ENCODE measurements around the gene LARGE1. TPM values are rescaled to one million over a fixed set of nuclear protein-coding genes. Genes with fewer than 3 reads are reported as not detected.

Gene LARGE1
- total RNA-seq, 1 donor from 2014 or later: 81.2 TPM

DNA sequence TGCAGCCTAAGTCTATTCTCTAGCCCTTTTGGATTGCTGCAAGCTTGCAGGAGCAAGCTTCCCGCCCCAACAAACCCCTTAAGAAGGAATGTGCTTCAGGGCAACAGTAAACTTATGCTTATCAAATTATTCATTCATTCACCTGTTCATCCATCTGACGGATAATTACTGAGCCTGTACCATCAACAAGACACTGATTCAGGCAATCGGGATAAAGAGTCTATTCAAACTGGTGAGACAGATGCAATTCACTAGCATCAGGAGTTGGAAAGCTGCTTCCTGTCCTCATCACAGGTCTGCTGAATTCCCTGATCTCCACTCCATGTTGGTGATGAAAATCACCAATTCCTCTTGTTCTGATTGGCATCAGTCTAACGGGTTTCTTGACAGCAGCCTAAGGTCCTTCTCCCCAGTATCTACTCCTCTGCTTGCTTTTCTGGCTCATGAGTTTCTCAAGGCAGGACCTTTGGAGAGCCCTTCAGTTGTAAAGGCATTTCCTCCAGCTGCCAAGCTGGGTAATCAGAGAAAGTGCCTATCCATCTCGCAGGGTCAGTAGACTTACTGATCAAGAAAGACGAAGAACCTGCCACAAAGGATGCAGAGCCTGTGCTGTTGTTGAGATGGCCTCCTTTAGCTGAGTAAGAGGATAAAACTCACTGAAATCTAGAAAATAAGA lies 433.1 kb downstream of the LARGE1 start:
- Mint-ChIP-seq H3K9me3 (ENCODE audit: unreplicated experiment) (no peaks in the 10 kb centered on the region), H3K4me3 (ENCODE audit: unreplicated experiment) (no peak overlapping the region), H3K4me1 (ENCODE audit: low read depth, unreplicated experiment) (no peaks in the 10 kb centered on the region), H3K36me3 (ENCODE audit: unreplicated experiment) (peaks cover 9% of the 10 kb centered on the region), H3K27me3 (ENCODE audit: unreplicated experiment) (peaks cover 2% of the 10 kb centered on the region), H3K27ac (ENCODE audit: unreplicated experiment) (no peak overlapping the region)
- DNase-seq: no peak
- TF ChIP-seq, protein P1, sequence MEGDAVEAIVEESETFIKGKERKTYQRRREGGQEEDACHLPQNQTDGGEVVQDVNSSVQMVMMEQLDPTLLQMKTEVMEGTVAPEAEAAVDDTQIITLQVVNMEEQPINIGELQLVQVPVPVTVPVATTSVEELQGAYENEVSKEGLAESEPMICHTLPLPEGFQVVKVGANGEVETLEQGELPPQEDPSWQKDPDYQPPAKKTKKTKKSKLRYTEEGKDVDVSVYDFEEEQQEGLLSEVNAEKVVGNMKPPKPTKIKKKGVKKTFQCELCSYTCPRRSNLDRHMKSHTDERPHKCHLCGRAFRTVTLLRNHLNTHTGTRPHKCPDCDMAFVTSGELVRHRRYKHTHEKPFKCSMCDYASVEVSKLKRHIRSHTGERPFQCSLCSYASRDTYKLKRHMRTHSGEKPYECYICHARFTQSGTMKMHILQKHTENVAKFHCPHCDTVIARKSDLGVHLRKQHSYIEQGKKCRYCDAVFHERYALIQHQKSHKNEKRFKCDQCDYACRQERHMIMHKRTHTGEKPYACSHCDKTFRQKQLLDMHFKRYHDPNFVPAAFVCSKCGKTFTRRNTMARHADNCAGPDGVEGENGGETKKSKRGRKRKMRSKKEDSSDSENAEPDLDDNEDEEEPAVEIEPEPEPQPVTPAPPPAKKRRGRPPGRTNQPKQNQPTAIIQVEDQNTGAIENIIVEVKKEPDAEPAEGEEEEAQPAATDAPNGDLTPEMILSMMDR (IDR thresholded peaks at IDR 0.05; ENCODE audit: partially characterized antibody, unreplicated experiment): no peak

DNA sequence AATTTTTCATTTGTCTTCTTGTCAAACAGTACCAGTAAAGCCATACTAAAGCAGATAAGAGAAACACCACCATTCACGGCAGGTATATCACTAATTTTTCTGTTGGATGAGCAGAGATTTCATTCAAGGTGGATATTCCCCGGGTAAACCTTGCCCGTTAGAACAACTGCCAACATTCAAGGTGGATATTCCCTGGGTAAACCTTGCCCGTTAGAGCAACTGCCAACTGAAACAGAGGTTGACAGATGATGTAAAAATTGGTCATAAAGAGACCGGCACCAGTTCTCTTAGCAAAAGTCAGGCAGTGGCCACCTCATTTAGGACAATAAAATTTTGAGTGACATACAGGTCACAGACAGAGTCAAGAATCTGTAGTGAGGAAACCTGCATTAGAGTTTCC lies 438.7 kb downstream of the LARGE1 start:
- no peak overlapping the region for H3K4me3 Mint-ChIP-seq (ENCODE audit: unreplicated experiment)
- H3K27me3 Mint-ChIP-seq (ENCODE audit: unreplicated experiment): peaks cover 3% of the 10 kb centered on the region
- H3K9me3 Mint-ChIP-seq (ENCODE audit: unreplicated experiment): no peaks in the 10 kb centered on the region
- H3K4me1 Mint-ChIP-seq (ENCODE audit: low read depth, unreplicated experiment): no peaks in the 10 kb centered on the region
- H3K27ac Mint-ChIP-seq (ENCODE audit: unreplicated experiment): no peak overlapping the region
- no peak for DNase-seq
- TF ChIP-seq, protein P1 (IDR thresholded peaks at IDR 0.05; ENCODE audit: partially characterized antibody, unreplicated experiment): no peak
- H3K36me3 Mint-ChIP-seq (ENCODE audit: unreplicated experiment): no peaks in the 10 kb centered on the region

- H3K27me3 Mint-ChIP-seq (ENCODE audit: unreplicated experiment): peaks cover 1% of the 10 kb centered on the region
- no peaks in the 10 kb centered on the region for H3K9me3 Mint-ChIP-seq (ENCODE audit: unreplicated experiment)
- no peak for DNase-seq
- H3K36me3 Mint-ChIP-seq (ENCODE audit: unreplicated experiment): no peaks in the 10 kb centered on the region
- H3K4me1 Mint-ChIP-seq (ENCODE audit: low read depth, unreplicated experiment): peaks cover 3% of the 10 kb centered on the region
- no peak overlapping the region for H3K4me3 Mint-ChIP-seq (ENCODE audit: unreplicated experiment)
- no peak overlapping the region for H3K27ac Mint-ChIP-seq (ENCODE audit: unreplicated experiment)
- TF ChIP-seq, protein P1 (IDR thresholded peaks at IDR 0.05; ENCODE audit: partially characterized antibody, unreplicated experiment): no peak
Measured at GRCh38 chr22:33477120-33478111, 442.9 kb downstream of the LARGE1 start.

- peaks cover 1% of the 10 kb centered on the region for H3K27me3 Mint-ChIP-seq (ENCODE audit: unreplicated experiment)
- no peak overlapping the region for H3K27ac Mint-ChIP-seq (ENCODE audit: unreplicated experiment)
- H3K4me3 Mint-ChIP-seq (ENCODE audit: unreplicated experiment): no peak overlapping the region
Measured at GRCh38 chr22:33476716-33477115, 443.6 kb downstream of the LARGE1 start.

More at GRCh38 chr22:33476716-33477115, 443.6 kb downstream of the LARGE1 start:
- H3K36me3 Mint-ChIP-seq (ENCODE audit: unreplicated experiment): no peaks in the 10 kb centered on the region
- no peak for DNase-seq
- peaks cover 3% of the 10 kb centered on the region for H3K4me1 Mint-ChIP-seq (ENCODE audit: low read depth, unreplicated experiment)
- TF ChIP-seq, protein P1 (IDR thresholded peaks at IDR 0.05; ENCODE audit: partially characterized antibody, unreplicated experiment): no peak
- no peaks in the 10 kb centered on the region for H3K9me3 Mint-ChIP-seq (ENCODE audit: unreplicated experiment)

Data from glutamatergic neuron (in vitro differentiated cells).